Neutrophil (primary cell): ENCODE data around the gene SAMD5.
"Not testable (repeated sequence)": the region's sequence is repeated elsewhere in the genome, so short reads cannot be mapped to it uniquely, and the experiment has no call there.

Experiments
- H3K27ac ChIP-seq: fragments of 200-600 bp; sonication (generic); 2 replicates; pipeline ENCODE4 v1.5.1; 2016; ENCODE audit warnings: mild to moderate bottlenecking, moderate library complexity
- H3K27me3 ChIP-seq: fragments of 200-600 bp; sonication (generic); 2 replicates; pipeline ENCODE4 v1.6.0; 2016; ENCODE audit warnings: mild to moderate bottlenecking
- H3K36me3 ChIP-seq: fragments of 200-600 bp; sonication (generic); 2 replicates; pipeline ENCODE4 v1.5.1; 2017
- H3K4me1 ChIP-seq, 2 experiments: fragments of 200-600 bp in 1 of 2; sonication (generic) in 1 of 2; 1 replicate in 1 of 2; 2 replicates in 1 of 2; pipeline versions ENCODE4 v1.5.1 to v1.6.1; 2013 to 2016; ENCODE audit warnings: low read depth in 1 of 2, low read length in 1 of 2, mild to moderate bottlenecking in 1 of 2, moderate library complexity in 1 of 2; ENCODE audit not compliant: control insufficient read depth in 1 of 2, insufficient read depth in 1 of 2
- H3K4me3 ChIP-seq, 2 experiments: fragments of 200-600 bp in 1 of 2; sonication (generic) in 1 of 2; 1 replicate in 1 of 2; 2 replicates in 1 of 2; pipeline ENCODE4 v1.5.1; 2013 to 2016; ENCODE audit warnings: low read depth in 1 of 2, low read length in 1 of 2, mild to moderate bottlenecking in 1 of 2, moderate library complexity in 1 of 2
- H3K9me3 ChIP-seq: fragments of 200-600 bp; sonication (generic); 2 replicates; pipeline ENCODE4 v1.5.1; 2016
- CTCF ChIP-seq: fragments of 200-600 bp; sonication (generic); IDR thresholded peaks from 2 replicates; pipeline ENCODE4 v1.5.1; 2016; ENCODE audit warnings: antibody characterized with exemption

SAMD5 gene

GRCh38 chr6:147540075-147540474 is 31.6 kb downstream of the SAMD5 start:
- H3K9me3 ChIP-seq: no peaks in the 10 kb centered on the region
- no peaks in the 10 kb centered on the region for H3K36me3 ChIP-seq
- H3K4me1 ChIP-seq: no peaks in the 10 kb centered on the region
- peaks cover 55% of the 10 kb centered on the region for H3K27me3 ChIP-seq
- H3K4me3 ChIP-seq: no peak overlapping the region
- H3K27ac ChIP-seq: no peak overlapping the region
- TF ChIP-seq CTCF: no peak

- H3K27ac ChIP-seq, H3K4me1 ChIP-seq, H3K9me3 ChIP-seq, H3K4me3 ChIP-seq, H3K36me3 ChIP-seq: not testable (repeated sequence)
- H3K27me3 ChIP-seq: peaks cover 41% of the 10 kb centered on the region
These were observed 33.9 kb downstream of the SAMD5 start for GRCh38 chr6:147542436-147542835.

GRCh38 chr6:147544420-147544819 is 35.9 kb downstream of the SAMD5 start:
- Histone ChIP-seq H3K27me3 (peaks cover 24% of the 10 kb centered on the region), H3K36me3 (no peaks in the 10 kb centered on the region), H3K4me1 (no peaks in the 10 kb centered on the region), H3K9me3 (no peaks in the 10 kb centered on the region), H3K27ac (no peak overlapping the region), H3K4me3 (no peak overlapping the region)
- TF ChIP-seq CTCF: no peak

- Histone ChIP-seq H3K4me1 (no peaks in the 10 kb centered on the region), H3K9me3 (no peaks in the 10 kb centered on the region), H3K27ac (no peak overlapping the region), H3K27me3 (peaks cover 19% of the 10 kb centered on the region), H3K4me3 (no peak overlapping the region), H3K36me3 (no peaks in the 10 kb centered on the region)
- TF ChIP-seq CTCF: no peak
These were observed 38.2 kb downstream of the SAMD5 start for GRCh38 chr6:147546501-147547368.

- H3K27ac ChIP-seq: no peak overlapping the region
- no peak overlapping the region for H3K4me3 ChIP-seq
- H3K36me3 ChIP-seq: no peaks in the 10 kb centered on the region
- peaks cover 19% of the 10 kb centered on the region for H3K27me3 ChIP-seq
- no peaks in the 10 kb centered on the region for H3K4me1 ChIP-seq
- TF ChIP-seq CTCF: no peak
- no peaks in the 10 kb centered on the region for H3K9me3 ChIP-seq
These were observed 38.9 kb downstream of the SAMD5 start for GRCh38 chr6:147547369-147547902.

GRCh38 chr6:147548921-147549475 is 40.5 kb downstream of the SAMD5 start:
- Histone ChIP-seq H3K27ac (no peak overlapping the region), H3K4me1 (no peaks in the 10 kb centered on the region), H3K36me3 (no peaks in the 10 kb centered on the region), H3K4me3 (no peak overlapping the region), H3K9me3 (no peaks in the 10 kb centered on the region), H3K27me3 (peaks cover 9% of the 10 kb centered on the region)
- TF ChIP-seq CTCF: no peak
